Measurements from ENCODE around the gene RAD51C.
"Not testable (repeated sequence)": the region's sequence is repeated elsewhere in the genome, so short reads cannot be mapped to it uniquely, and the experiment has no call there.

RAD51C gene

GRCh38 chr17:58734811-58735210, 42.4 kb downstream of the RAD51C start:
- no peak for DNase-seq (ENCODE audit: low read depth in 3 of 3)

GRCh38 chr17:58741121-58741625, 48.8 kb downstream of the RAD51C start:
- no peak for DNase-seq (ENCODE audit: low read depth in 3 of 3)

- DNase-seq (ENCODE audit: low read depth in 3 of 3): no peak
Measured at GRCh38 chr17:58747674-58748073, 55.3 kb downstream of the RAD51C start.

GRCh38 chr17:58749627-58750026, 57.2 kb downstream of the RAD51C start:
- DNase-seq (ENCODE audit: low read depth in 3 of 3): not testable (repeated sequence)

- DNase-seq (ENCODE audit: low read depth in 3 of 3): no peak
Measured at GRCh38 chr17:58753026-58753425, 60.6 kb downstream of the RAD51C start.

- DNase-seq (ENCODE audit: low read depth in 3 of 3): no peak
Measured at GRCh38 chr17:58755269-58755576, 62.8 kb downstream of the RAD51C start.

- peak; percentile 4 to 28 (median 13) for DNase-seq (ENCODE audit: low read depth in 3 of 3)
Measured at GRCh38 chr17:58755577-58756245, 63.3 kb downstream of the RAD51C start, which contains the start of gene PPM1E. PPM1E (plus strand) TSS chr17:58755854.

GRCh38 chr17:58756246-58757161, 64.1 kb downstream of the RAD51C start:
- DNase-seq (ENCODE audit: low read depth in 3 of 3): no peak

GRCh38 chr17:58757162-58757613, 64.8 kb downstream of the RAD51C start:
- no peak for DNase-seq (ENCODE audit: low read depth in 3 of 3)

GRCh38 chr17:58758890-58759289, 66.5 kb downstream of the RAD51C start:
- DNase-seq (ENCODE audit: low read depth in 3 of 3): no peak

GRCh38 chr17:58759522-58759921, 67.1 kb downstream of the RAD51C start:
- no peak for DNase-seq (ENCODE audit: low read depth in 3 of 3)

GRCh38 chr17:58760248-58760647, 67.8 kb downstream of the RAD51C start:
- no peak for DNase-seq (ENCODE audit: low read depth in 3 of 3)

- no peak for DNase-seq (ENCODE audit: low read depth in 3 of 3)
Measured at GRCh38 chr17:58763263-58763662, 70.9 kb downstream of the RAD51C start.

- DNase-seq (ENCODE audit: low read depth in 3 of 3): no peak
Measured at GRCh38 chr17:58764373-58764772, 72.0 kb downstream of the RAD51C start.

GRCh38 chr17:58778482-58778881, 86.1 kb downstream of the RAD51C start:
- DNase-seq (ENCODE audit: low read depth in 3 of 3): not testable (repeated sequence)

- no peak for DNase-seq (ENCODE audit: low read depth in 3 of 3)
Measured at GRCh38 chr17:58779446-58779845, 87.0 kb downstream of the RAD51C start.

- DNase-seq (ENCODE audit: low read depth in 3 of 3): no peak
Measured at GRCh38 chr17:58783380-58783779, 91.0 kb downstream of the RAD51C start.

- DNase-seq (ENCODE audit: low read depth in 3 of 3): no peak
Measured at GRCh38 chr17:58785097-58785496, 92.7 kb downstream of the RAD51C start.

Measured in stimulated activated CD4-positive, alpha-beta T cell treated with anti-CD3 and anti-CD28 coated beads, TNF-alpha, amount 100 ng/mL, for 48 hours (primary cell).